Measurements from ENCODE around the gene MMP2. TPM values are rescaled to one million over a fixed set of nuclear protein-coding genes. Genes with fewer than 3 reads are reported as not detected.

MMP2 gene
- total and polyA plus RNA-seq, 3 donors from 2014 or later: 50.9 to 250 (median 111) TPM

- H3K27ac ChIP-seq: peak overlapping the region in 1 of 2 donors; percentile 63
- 100% methylated on average over 1 to 2 of the region's 2 CpGs for WGBS, 2 donors
These were observed 11.3 kb downstream of the MMP2 start for GRCh38 chr16:55490301-55490700.

GRCh38 chr16:55491691-55492090 is 12.7 kb downstream of the MMP2 start:
- intact Hi-C loops (cut with DNase I; ENCODE audit: low total_unique reads): no loop called here
- H3K4me1 ChIP-seq: peaks cover 15% of the 10 kb centered on the region
- no peaks in the 10 kb centered on the region for H3K36me3 ChIP-seq (ENCODE audit: low read depth, missing control alignments)
- no peaks in the 10 kb centered on the region for H3K27me3 ChIP-seq
- DNase-seq: peak; percentile 24
- H3K4me3 ChIP-seq: no peak overlapping the region
- H3K27ac ChIP-seq: peak overlapping the region in 1 of 2 donors; percentile 63
- WGBS, 2 donors: 57% methylated on average over 5 to 7 of the region's 7 CpGs
- TF ChIP-seq CTCF (IDR thresholded peaks at IDR 0.05): no peak
- TF ChIP-seq POLR2A (IDR thresholded peaks at IDR 0.05): no peak
- no peaks in the 10 kb centered on the region for H3K9me3 ChIP-seq

More at GRCh38 chr16:55490301-55490700, 11.3 kb downstream of the MMP2 start:
- Histone ChIP-seq H3K27me3 (no peaks in the 10 kb centered on the region), H3K9me3 (no peaks in the 10 kb centered on the region), H3K4me1 (peaks cover 7% of the 10 kb centered on the region), H3K36me3 (ENCODE audit: low read depth, missing control alignments) (no peaks in the 10 kb centered on the region), H3K4me3 (no peak overlapping the region)
- DNase-seq: no peak
- intact Hi-C loops (cut with DNase I; ENCODE audit: low total_unique reads): no loop called here
- TF ChIP-seq CTCF (IDR thresholded peaks at IDR 0.05) (no peak), POLR2A (IDR thresholded peaks at IDR 0.05) (no peak)

- no peak overlapping the region for H3K4me3 ChIP-seq
- no peak for DNase-seq
- H3K4me1 ChIP-seq: peaks cover 15% of the 10 kb centered on the region
- no peak overlapping the region for H3K27ac ChIP-seq
- H3K27me3 ChIP-seq: no peaks in the 10 kb centered on the region
- H3K36me3 ChIP-seq (ENCODE audit: low read depth, missing control alignments): no peaks in the 10 kb centered on the region
- WGBS, 2 donors: 87 to 88% methylated on average over 10 of the region's 10 CpGs
- TF ChIP-seq POLR2A (IDR thresholded peaks at IDR 0.05): no peak
- no peak for TF ChIP-seq CTCF (IDR thresholded peaks at IDR 0.05)
- intact Hi-C loops (cut with DNase I; ENCODE audit: low total_unique reads): no loop called here
- H3K9me3 ChIP-seq: no peaks in the 10 kb centered on the region
These were observed 13.9 kb downstream of the MMP2 start for GRCh38 chr16:55492756-55493380.

- WGBS, 2 donors: 22% methylated on average over 3 of the region's 3 CpGs
- H3K4me3 ChIP-seq: no peak overlapping the region
- no peak overlapping the region for H3K27ac ChIP-seq
- H3K4me1 ChIP-seq: peaks cover 15% of the 10 kb centered on the region
- no peaks in the 10 kb centered on the region for H3K9me3 ChIP-seq
- intact Hi-C loops (cut with DNase I; ENCODE audit: low total_unique reads): no loop called here
- no peak for TF ChIP-seq POLR2A (IDR thresholded peaks at IDR 0.05)
- no peak for TF ChIP-seq CTCF (IDR thresholded peaks at IDR 0.05)
- H3K36me3 ChIP-seq (ENCODE audit: low read depth, missing control alignments): no peaks in the 10 kb centered on the region
- H3K27me3 ChIP-seq: no peaks in the 10 kb centered on the region
- DNase-seq: peak; percentile 82
These were observed 16.0 kb downstream of the MMP2 start for GRCh38 chr16:55494994-55495421.
